NK-92 (cell line): ENCODE data around the gene SHISA5.
"Not testable (repeated sequence)": the region's sequence is repeated elsewhere in the genome, so short reads cannot be mapped to it uniquely, and the experiment has no call there.

ENCODE experiments used
- DNase-seq: peaks from one replicate; lab custom pipeline; 2025; ENCODE audit not compliant: unreplicated experiment; lab: John Stamatoyannopoulos, UW

Gene SHISA5

GRCh38 chr3:48504051-48504946 is at the start of gene SHISA5:
Gene SHISA5 (minus strand): TSS chr3:48504174. CDS start chr3:48504094, 80 bp downstream.
- no peak for DNase-seq

GRCh38 chr3:48553361-48553760 is 49.4 kb upstream of the SHISA5 start:
- no peak for DNase-seq

- no peak for DNase-seq
These were observed 48.4 kb upstream of the SHISA5 start for GRCh38 chr3:48552111-48552951.

- DNase-seq: not testable (repeated sequence)
These were observed 47.7 kb upstream of the SHISA5 start for GRCh38 chr3:48551651-48552050.

GRCh38 chr3:48548729-48549705 is 45.0 kb upstream of the SHISA5 start:
- peak; percentile 2 for DNase-seq

- DNase-seq: no peak
These were observed 44.2 kb upstream of the SHISA5 start for GRCh38 chr3:48548126-48548525.

- no peak for DNase-seq
These were observed 42.3 kb upstream of the SHISA5 start for GRCh38 chr3:48546203-48546829.

GRCh38 chr3:48544141-48544540 is 40.2 kb upstream of the SHISA5 start:
- DNase-seq: no peak

GRCh38 chr3:48543271-48543866 is 39.4 kb upstream of the SHISA5 start:
- DNase-seq: no peak

GRCh38 chr3:48538451-48538850 is 34.5 kb upstream of the SHISA5 start:
- DNase-seq: no peak

GRCh38 chr3:48536785-48537184 is 32.8 kb upstream of the SHISA5 start:
- DNase-seq: no peak

GRCh38 chr3:48536116-48536515 is 32.1 kb upstream of the SHISA5 start:
- DNase-seq: no peak

GRCh38 chr3:48535578-48535977 is 31.6 kb upstream of the SHISA5 start:
- no peak for DNase-seq

- no peak for DNase-seq
These were observed 29.0 kb upstream of the SHISA5 start for GRCh38 chr3:48532977-48533337.

- no peak for DNase-seq
These were observed 28.4 kb upstream of the SHISA5 start for GRCh38 chr3:48532271-48532976.

- DNase-seq: not testable (repeated sequence)
These were observed 26.7 kb upstream of the SHISA5 start for GRCh38 chr3:48530701-48531100.

GRCh38 chr3:48528754-48529153 is 24.8 kb upstream of the SHISA5 start:
- no peak for DNase-seq

- DNase-seq: no peak
These were observed 24.1 kb upstream of the SHISA5 start for GRCh38 chr3:48528048-48528447.

- DNase-seq: no peak
These were observed 21.0 kb upstream of the SHISA5 start for GRCh38 chr3:48524970-48525369.
